Measurements from ENCODE around the gene B4GALNT4.
"Not testable (repeated sequence)": the region's sequence is repeated elsewhere in the genome, so short reads cannot be mapped to it uniquely, and the experiment has no call there.

The B4GALNT4 gene

GRCh38 chr11:418343-419247, 49.3 kb downstream of the B4GALNT4 start:
- no peak for DNase-seq

- no peak for DNase-seq
Observed at GRCh38 chr11:419248-420005, 50.1 kb downstream of the B4GALNT4 start.

- DNase-seq = no peak
Observed at GRCh38 chr11:420054-420910, 51.0 kb downstream of the B4GALNT4 start.

- no peak for DNase-seq
Observed at GRCh38 chr11:420911-421321, 51.6 kb downstream of the B4GALNT4 start.

GRCh38 chr11:422249-422656, 53.0 kb downstream of the B4GALNT4 start:
- no peak for DNase-seq

- DNase-seq = no peak
Observed at GRCh38 chr11:424232-424631, 54.9 kb downstream of the B4GALNT4 start.

- not testable (repeated sequence) for DNase-seq
Observed at GRCh38 chr11:424766-425165, 55.5 kb downstream of the B4GALNT4 start.

- no peak for DNase-seq
Observed at GRCh38 chr11:425301-425700, 56.0 kb downstream of the B4GALNT4 start.

GRCh38 chr11:426851-427250, 57.6 kb downstream of the B4GALNT4 start:
- no peak for DNase-seq

GRCh38 chr11:428295-428694, 59.0 kb downstream of the B4GALNT4 start:
- no peak for DNase-seq

- DNase-seq = no peak
Observed at GRCh38 chr11:429391-429790, 60.1 kb downstream of the B4GALNT4 start.

GRCh38 chr11:429931-430456, 60.7 kb downstream of the B4GALNT4 start:
- no peak for DNase-seq

Measured in hypothalamus (tissue), 51 donors.